HG03342 (cell line): Measurements from ENCODE around the gene ZNF780B.

Experiments
- ATAC-seq: cut with Tn5 transposase; IDR thresholded peaks from one replicate; pipeline ENCODE4 v1.9.1; 2021; ENCODE audit warnings: mild to moderate bottlenecking, moderate library complexity; ENCODE audit not compliant: unreplicated experiment

Gene ZNF780B

GRCh38 chr19:40055832-40056504 is at the start of gene ZNF780B:
Gene ZNF780B, minus strand, starts transcription at chr19:40056231. Its CDS starts 5,899 bp downstream, at chr19:40050332.
- ATAC-seq: peak; percentile 63

- ATAC-seq: no peak
These were observed 48.7 kb upstream of the ZNF780B start for GRCh38 chr19:40104754-40105153.

DNA sequence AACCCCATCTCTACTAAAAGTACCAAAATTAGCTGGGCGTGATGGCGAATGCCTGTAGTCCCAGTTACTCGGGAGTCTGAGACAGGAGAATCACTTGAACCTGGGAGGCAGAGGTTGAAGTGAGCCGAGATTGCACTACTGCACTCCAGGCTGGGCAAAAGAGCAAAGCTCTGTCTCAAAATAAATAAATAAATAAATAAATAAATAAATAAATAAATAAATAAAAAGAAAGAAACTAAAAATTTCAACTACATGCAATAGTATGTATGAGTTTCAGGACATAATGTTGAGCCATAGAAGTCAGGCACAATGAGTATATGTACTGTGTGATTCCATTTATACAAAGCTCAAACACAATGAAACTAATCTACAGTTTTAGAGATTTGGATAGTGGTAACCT is 47.6 kb upstream of the ZNF780B start:
- ATAC-seq: no peak

DNA sequence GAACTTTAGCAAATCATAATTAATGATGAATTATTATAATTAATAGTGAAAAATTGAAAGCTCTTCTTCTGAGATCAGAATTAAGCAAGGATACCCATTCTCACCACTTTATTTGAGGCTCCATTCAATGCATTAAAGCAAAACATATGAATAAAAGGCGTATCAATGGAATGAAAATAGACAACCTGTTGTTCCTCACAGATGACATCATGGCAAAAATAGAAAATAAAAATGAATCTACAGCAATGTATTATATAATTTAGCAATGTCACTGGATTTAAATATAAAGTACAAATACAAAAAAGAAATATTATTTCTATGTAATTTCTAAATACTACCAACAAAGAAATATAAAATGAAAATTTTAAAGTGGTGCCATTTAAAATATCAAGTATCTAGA is 45.8 kb upstream of the ZNF780B start:
- ATAC-seq: no peak

- no peak for ATAC-seq
These were observed 37.4 kb upstream of the ZNF780B start for GRCh38 chr19:40093416-40093815.

DNA sequence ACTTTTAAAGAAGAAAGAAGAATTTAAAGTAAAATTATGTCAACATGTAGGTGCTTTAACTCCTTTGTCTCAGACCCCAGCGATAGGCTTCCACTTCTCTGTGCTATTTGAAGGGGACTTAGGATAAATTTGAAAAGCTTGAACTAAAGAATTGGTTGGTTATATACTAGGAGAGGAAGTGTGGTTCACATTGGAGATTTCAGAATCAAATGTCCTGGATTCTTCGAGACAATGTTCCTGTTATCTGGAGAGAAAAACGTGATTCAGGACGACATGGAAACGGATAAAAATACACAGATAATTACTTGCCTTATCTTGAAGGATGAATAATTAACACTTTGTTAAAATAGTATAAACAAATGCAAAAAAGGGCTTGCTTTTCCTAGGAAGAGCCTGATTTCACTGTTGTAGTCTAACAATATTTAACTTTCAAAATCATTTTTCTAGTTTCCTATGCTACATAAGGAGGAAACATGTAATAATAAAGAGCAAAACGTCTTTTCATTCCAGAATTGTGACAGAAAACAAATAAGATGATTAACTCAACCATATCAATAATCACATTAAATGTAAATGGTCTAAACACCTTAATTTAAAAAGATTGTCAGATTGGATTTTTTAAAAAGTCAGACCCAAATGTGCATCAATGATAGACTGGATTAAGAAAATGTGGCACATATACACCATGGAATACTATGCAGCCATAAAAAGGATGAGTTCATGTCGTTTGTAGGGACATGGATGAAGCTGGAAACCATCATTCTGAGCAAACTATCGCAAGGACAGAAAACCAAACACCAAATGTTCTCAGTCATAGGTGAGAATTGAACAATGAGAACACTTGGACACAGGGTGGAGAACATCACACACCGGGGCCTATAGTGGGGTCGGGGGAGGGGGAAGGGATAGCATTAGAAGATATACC is 35.4 kb upstream of the ZNF780B start:
- no peak for ATAC-seq

GRCh38 chr19:40090241-40091204 is 34.5 kb upstream of the ZNF780B start, which contains the start of gene ZNF780A:
Gene ZNF780A, minus strand, starts transcription at chr19:40090943. Its CDS starts 6,190 bp downstream, at chr19:40084753.
- ATAC-seq: peak; percentile 65

GRCh38 chr19:40089462-40089861 is 33.4 kb upstream of the ZNF780B start:
- no peak for ATAC-seq

GRCh38 chr19:40088299-40089047 is 32.4 kb upstream of the ZNF780B start:
- no peak for ATAC-seq

GRCh38 chr19:40084948-40085347 is 28.9 kb upstream of the ZNF780B start:
- ATAC-seq: no peak

GRCh38 chr19:40081411-40081810 is 25.4 kb upstream of the ZNF780B start:
- ATAC-seq: no peak

DNA sequence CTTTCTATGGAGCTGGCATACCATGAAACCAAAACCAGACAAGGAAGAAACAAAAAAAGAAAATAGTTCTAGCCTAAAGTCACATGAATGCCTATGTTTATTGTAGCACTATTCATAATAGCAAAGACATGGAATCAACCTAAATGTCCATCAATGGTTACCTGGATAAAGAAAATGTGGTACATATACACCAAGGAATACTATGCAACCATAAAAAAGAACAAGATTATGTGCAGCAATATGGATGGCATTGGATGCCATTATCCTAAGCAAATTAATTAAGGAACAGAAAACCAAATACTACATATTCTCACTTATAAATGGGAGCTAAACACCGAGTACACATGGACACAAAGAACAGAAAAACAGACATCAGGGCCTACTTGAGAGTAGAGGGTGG is 24.3 kb upstream of the ZNF780B start:
- no peak for ATAC-seq

GRCh38 chr19:40078377-40078776 is 22.3 kb upstream of the ZNF780B start:
- no peak for ATAC-seq

GRCh38 chr19:40070058-40070457 is 14.0 kb upstream of the ZNF780B start:
- no peak for ATAC-seq

DNA sequence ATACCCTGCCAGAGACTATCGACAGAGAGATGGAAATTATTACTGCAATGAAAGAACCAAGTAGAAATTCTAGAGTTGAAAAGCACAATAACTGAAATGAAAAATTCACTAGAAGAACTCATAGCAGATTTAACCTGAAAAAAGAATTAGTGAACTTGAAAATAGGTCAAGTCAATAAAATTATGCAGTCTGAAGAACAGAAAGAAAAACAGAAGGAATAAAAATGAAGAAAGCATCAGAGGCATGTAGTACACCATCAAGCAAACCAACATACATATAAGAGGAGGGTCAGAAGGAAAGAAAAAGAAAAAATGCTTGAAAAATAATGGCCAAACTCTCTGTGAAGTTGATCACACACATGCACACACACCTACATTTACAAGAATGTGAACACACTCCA is 3.6 kb upstream of the ZNF780B start:
- no peak for ATAC-seq

- ATAC-seq: no peak
These were observed 1.1 kb upstream of the ZNF780B start for GRCh38 chr19:40057166-40057565.

DNA sequence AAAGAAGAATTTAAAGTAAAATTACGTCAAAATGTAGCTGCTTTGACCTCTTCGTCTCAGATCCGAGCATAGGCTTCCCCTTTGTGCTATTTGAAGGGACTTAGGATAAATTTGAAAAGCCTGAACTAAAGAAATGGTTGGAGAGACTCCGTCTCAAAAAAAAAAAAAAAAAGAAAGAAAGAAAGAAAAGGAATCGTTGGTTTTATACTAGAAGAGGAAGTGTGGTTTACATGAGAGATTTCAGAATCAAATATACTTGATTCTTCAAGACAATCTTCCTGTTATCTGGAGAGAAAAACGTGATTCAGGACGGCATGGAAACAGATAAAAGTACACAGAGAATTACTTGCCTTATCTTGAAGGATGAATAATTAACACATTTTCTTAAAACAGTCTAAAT is 474 bp upstream of the ZNF780B start:
- ATAC-seq: no peak

DNA sequence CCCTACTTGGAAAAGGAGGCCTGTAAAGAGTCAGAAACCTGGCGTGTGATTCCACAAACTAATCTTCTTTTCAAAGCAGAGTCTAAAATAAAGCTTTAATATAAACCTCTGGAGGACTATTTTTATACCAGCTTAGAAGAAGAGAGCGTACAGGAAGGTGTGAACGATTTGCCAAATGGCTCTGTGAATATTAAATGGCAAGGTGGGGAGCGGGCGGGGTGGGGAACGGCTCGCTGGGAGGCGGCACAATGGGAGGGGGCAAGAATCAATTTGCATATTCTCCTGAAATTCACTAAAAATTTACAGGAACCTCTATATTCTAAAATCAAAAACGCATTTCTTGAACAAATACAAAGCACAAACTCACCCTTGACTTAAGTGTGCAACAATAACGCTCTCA is 982 bp downstream of the ZNF780B start:
- ATAC-seq: no peak

- no peak for ATAC-seq
These were observed 1.4 kb downstream of the ZNF780B start for GRCh38 chr19:40054632-40055031.

DNA sequence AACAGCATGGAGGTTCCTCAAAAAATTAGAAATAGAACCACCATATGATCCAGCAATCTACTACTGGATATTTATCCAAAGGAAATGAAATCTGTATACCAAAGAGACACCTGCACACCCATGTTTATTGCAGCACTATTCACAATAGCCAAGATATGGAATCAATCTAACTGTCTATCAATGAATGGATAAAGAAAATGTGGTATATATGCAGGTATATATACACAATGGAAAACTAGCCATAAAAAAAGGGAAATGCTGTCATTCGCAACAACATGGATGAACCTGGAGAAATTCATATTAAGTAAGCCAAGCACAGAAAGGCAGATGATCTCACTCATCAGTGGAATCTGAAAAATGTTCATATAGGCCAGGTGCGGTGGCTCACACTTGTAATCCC is 2.5 kb downstream of the ZNF780B start:
- no peak for ATAC-seq
